Esophagus muscularis mucosa (tissue), 4 donors: ENCODE data around the gene NPEPPS.

Source experiments
- EP300 ChIP-seq: sonication (generic); formaldehyde crosslinking; IDR thresholded peaks from one replicate; pipeline ENCODE4 v1.6.1; 2017; ENCODE audit warnings: antibody characterized with exemption
- POLR2A ChIP-seq: fragments of 450-650 bp; IDR thresholded peaks from one replicate; pipeline ENCODE4 v1.6.1; 2017; ENCODE audit warnings: antibody characterized with exemption, moderate library complexity, mild to moderate bottlenecking, low read depth
- POLR2AphosphoS5 ChIP-seq, 2 donors: sonication (generic); formaldehyde crosslinking; IDR thresholded peaks; one replicate each; pipeline ENCODE4 v1.6.1; 2017; ENCODE audit warnings: antibody characterized with exemption in 2 of 2
- TF ChIP-seq, protein P1 (sequence below), 3 experiments: fragments of 200-600 bp in 2 of 3; fragments of 450-650 bp in 1 of 3; sonication (generic) in 2 of 3; IDR thresholded peaks; one replicate each; pipeline ENCODE4 v1.5.1; 2017 to 2019; ENCODE audit warnings: antibody characterized with exemption in 3 of 3, mild to moderate bottlenecking in 2 of 3, moderate library complexity in 1 of 3

DNA sequence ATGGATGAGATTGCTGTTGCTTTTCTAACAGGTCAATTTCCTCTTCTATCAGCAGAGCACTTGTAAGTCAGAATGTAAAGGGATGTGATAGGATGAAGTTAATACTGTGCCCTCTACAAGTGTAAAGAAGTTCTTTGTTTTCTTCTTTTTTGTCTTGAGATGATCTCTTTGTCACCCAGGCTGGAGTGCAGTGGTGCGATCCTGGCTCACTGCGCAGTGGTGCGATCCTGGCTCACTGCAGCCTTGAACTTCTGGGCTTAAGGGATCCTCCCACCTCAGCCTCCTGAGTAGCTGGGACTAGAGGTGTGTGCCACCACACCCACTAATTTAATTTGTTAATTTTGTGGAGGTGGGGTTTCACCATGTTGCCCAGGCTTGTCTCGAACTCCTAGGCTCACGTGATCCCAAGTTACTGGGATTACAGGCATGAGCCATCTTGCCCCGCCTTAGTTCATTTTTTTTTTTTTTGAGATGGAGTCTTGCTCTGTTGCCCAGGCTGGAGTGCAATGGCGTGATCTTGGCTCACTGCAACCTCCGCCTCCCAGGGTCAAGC lies 97.2 kb downstream of the NPEPPS start:
- TF ChIP-seq, protein P1, sequence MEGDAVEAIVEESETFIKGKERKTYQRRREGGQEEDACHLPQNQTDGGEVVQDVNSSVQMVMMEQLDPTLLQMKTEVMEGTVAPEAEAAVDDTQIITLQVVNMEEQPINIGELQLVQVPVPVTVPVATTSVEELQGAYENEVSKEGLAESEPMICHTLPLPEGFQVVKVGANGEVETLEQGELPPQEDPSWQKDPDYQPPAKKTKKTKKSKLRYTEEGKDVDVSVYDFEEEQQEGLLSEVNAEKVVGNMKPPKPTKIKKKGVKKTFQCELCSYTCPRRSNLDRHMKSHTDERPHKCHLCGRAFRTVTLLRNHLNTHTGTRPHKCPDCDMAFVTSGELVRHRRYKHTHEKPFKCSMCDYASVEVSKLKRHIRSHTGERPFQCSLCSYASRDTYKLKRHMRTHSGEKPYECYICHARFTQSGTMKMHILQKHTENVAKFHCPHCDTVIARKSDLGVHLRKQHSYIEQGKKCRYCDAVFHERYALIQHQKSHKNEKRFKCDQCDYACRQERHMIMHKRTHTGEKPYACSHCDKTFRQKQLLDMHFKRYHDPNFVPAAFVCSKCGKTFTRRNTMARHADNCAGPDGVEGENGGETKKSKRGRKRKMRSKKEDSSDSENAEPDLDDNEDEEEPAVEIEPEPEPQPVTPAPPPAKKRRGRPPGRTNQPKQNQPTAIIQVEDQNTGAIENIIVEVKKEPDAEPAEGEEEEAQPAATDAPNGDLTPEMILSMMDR (IDR thresholded peaks at IDR 0.05), result no peak
- no peak for TF ChIP-seq EP300
- no peak for TF ChIP-seq POLR2A
- TF ChIP-seq POLR2AphosphoS5 (IDR thresholded peaks at IDR 0.05), result no peak
